HG03108 (cell line): ENCODE results near the gene USP7.
"Not testable (repeated sequence)": the region's sequence is repeated elsewhere in the genome, so short reads cannot be mapped to it uniquely, and the experiment has no call there.

Source experiments
- ATAC-seq: cut with Tn5 transposase; IDR thresholded peaks from one replicate; pipeline ENCODE4 v1.9.1; 2021; ENCODE audit warnings: moderate library complexity; ENCODE audit not compliant: unreplicated experiment

The USP7 gene

DNA sequence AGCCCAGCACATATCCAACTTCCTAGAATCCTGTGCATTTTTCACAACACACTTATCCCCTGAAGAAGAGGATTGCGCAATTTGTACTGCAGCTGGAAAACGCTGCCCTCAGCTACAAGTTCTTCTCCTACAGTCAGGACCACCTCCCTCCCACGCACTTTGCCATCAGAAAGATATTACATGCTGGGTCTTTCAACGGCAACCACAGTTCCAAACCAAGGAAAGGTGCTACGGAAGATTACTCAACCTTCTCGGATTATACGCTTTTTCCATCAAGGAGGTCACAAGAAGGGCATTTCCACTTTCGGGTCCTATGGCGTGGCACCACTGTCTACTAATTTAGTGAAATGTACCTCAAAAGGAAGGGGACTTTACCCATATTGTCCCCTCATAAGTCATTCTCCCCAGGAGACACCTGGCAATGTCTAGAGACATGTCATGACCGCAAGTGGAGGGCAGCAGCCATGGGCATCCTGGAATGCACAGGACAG is 35.2 kb downstream of the USP7 start:
- ATAC-seq, result no peak

GRCh38 chr16:8926827-8927226 is 36.9 kb downstream of the USP7 start:
- ATAC-seq, result no peak

- ATAC-seq, result no peak
Observed at GRCh38 chr16:8925455-8925854, 38.3 kb downstream of the USP7 start.

DNA sequence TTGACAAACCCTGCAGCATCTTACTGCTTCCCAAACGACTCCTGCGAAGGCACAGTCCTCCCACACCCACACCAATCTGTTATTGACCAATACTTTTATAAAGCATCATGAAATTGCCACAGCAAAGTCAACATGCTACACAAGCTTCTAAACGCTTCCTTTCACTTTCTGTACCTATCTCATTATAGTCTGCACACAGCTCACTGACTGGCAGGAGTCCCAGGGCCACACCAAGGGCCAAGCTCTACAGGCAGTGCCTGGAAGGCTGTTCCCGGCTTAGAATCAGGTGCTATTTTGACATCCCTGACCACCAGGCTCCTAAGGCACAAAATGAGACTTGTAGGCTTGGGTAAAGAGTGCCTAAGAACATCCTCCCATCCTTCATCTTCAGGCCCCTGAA is 39.5 kb downstream of the USP7 start:
- ATAC-seq, result no peak

DNA sequence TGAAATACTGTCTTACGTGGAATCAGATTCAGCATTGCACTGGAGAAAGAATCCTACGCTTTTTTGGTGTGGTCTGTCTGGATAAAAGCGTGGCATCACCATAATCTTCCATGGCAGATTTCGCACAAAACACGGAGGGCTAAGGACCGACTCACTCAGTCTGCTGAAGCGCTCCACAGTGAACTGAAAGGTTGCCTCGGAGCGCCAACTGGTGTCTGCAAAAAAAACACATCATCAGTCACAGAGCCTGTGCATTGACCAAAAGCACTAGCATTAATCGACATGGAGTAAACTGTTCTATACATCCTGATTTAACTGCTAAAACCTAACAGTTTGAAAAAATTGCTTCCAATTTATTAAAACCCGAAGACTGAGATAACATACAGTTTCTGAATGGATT is 40.5 kb downstream of the USP7 start:
- ATAC-seq, result no peak

GRCh38 chr16:8921347-8921984 is 42.2 kb downstream of the USP7 start:
- ATAC-seq, result no peak

GRCh38 chr16:8920645-8921346 is 42.9 kb downstream of the USP7 start:
- ATAC-seq, result no peak

DNA sequence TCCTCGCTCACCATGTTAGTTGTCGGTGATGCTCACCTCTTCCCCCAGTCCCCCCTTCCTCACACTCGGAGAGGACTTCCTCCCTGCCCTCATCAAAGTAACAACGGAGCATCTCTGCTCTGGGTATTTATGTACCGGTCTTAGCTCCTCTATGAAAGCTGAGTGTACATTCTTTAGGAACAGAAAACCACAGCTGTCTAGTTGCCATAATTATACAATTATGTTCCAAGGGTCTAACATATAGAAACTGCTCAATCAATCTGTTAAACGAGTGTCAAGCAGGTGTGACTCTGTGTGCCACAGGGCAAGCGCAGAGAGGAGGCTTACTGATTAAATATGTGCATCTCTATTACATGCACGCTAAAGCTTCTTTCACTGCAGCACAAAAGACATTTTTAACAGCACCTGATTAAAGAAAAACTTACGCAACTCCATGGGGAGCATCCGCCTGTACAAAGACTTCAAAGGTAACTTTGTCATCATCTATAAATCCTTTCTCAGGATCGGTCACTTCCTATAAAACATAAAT is 43.7 kb downstream of the USP7 start:
- no peak for ATAC-seq

GRCh38 chr16:8919089-8919933 is 44.4 kb downstream of the USP7 start:
- no peak for ATAC-seq

- not testable (repeated sequence) for ATAC-seq
Observed at GRCh38 chr16:8917336-8917735, 46.4 kb downstream of the USP7 start.

- ATAC-seq, result no peak
Observed at GRCh38 chr16:8916541-8917225, 47.0 kb downstream of the USP7 start.

GRCh38 chr16:8915722-8916301 is 47.9 kb downstream of the USP7 start:
- no peak for ATAC-seq

DNA sequence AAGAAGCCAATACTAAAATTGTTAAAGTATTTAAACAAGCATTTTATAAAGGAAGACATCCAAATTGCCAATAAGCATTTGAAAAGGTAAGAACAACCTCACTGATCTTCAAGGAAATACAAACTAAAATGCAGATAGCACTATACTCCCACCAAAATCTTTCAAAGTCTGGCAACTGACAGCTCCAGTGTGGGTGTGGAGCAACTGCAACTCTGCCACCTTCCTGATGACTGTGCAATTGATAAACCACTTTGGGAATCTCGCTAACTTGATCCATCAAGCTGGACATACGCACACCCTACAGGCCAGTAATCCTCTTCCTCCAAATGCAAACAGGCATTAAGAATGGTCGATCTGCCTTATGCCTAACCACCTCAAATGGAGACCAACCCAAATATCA is 49.6 kb downstream of the USP7 start:
- ATAC-seq, result no peak

- ATAC-seq, result no peak
Observed at GRCh38 chr16:8912793-8913192, 50.9 kb downstream of the USP7 start.

GRCh38 chr16:8910811-8911210 is 52.9 kb downstream of the USP7 start:
- no peak for ATAC-seq

DNA sequence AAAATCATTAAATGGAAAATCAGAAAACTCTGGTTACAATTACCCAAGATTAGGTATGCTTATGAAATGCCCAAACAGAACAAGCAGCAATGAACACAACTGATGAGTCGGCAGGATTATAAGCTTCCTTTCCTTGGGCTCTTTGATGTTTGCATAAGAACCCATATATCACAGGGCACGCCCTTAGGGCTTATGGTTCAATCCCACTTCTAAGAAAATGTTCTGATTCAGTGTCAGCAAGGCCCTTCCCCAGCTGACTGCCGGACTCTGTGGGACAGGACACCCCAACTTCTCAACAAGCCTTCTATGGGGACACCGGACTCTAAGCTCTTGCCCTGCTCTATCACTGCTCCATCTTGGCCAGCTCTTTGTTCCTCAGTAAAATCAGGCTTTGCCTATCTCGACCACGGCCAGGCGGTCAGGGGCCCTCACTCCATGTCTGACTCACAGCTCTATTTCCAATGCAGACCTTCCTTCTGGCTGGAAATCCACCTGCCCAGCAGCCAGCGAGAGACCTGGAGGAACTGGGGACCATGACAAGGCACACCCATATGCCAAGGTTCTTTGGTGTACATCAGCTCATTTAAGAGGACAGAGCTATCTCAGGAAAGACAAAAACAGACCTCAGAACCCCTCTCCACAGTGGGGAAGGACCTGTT is 54.8 kb downstream of the USP7 start:
- ATAC-seq, result no peak

DNA sequence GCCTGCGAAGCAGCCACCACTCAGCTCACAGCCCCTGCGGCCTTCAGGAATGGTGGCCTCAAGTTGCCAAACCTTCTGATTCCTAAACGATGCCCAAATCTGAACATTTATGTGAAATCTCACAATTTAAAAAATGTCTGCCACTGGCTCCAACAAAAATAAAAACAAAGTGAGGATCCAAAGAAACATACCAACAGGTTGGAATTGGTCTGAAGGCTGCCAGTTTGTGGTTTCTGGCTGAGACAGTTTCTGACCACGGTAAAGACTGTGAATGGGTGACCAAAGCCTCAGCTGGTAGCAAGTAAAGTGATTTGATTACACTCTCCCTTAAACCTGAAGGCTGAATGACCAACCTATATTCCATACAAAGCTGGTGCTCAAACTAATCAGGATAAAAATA is 56.6 kb downstream of the USP7 start:
- no peak for ATAC-seq

- no peak for ATAC-seq
Observed at GRCh38 chr16:8905795-8906591, 57.7 kb downstream of the USP7 start.

DNA sequence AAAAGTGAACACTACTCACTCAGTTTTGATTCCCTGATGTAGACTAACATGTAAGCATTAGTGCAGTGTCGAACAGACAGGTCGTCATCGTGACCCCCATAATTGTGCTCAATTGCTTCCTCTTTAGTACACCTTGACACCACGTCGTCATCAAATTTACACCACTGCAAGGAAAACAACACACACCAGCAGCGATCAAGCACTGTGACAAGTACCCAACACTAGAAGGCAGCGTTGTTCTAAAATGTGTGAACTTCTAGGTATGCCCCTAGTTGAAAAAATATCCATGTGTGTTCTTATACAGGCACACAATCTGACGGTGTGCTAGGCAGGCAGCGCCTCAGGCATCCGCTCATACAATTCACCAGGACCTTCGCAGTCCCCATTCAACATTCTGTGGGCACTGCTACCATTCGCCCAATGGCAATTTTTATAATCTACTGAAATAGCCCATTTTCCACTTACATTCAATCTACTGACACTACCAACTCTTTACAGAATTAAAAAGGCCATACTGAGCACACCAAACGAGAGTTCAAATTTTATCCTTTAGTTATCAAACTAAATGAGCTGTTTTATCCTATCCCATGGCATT is 58.4 kb downstream of the USP7 start:
- ATAC-seq, result no peak
